A549 (cell line): ENCODE data around the gene HSD17B2. TPM values are rescaled to one million over a fixed set of nuclear protein-coding genes. Genes with fewer than 3 reads are reported as not detected.

Experiments
- ATAC-seq, 2 experiments: fragments of 200-7000 bp in 1 of 2; fragments of >200 bp in 1 of 2; cut with Nextera tagmentation in 1 of 2; cut with Tn5 transposase in 1 of 2; 3 replicates each; pipeline versions ENCODE4 v1.8.0 to v1.9.1; 2018 to 2020; ENCODE audit warnings: mild to moderate bottlenecking in 1 of 2, moderate library complexity in 1 of 2
- CTCF ChIA-PET: fragments of 300-600 bp; sonication (Branson Sonifier 250); formaldehyde crosslinking; extraction: SDS; loops from one replicate; lab custom pipeline; 2021; ENCODE audit warnings: antibody characterized with exemption, inconsistent platforms; lab: Yijun Ruan, JAX
- POLR2A ChIA-PET: fragments of 350-600 bp; formaldehyde crosslinking; extraction: SDS; loops from one replicate; lab custom pipeline; 2021; ENCODE audit warnings: antibody characterized with exemption, inconsistent platforms; lab: Yijun Ruan, JAX
- DNase-seq, 2 experiments: peaks; one replicate each; pipeline versions ENCODE4 v3.0.0 to v3.0.0-alpha.2; 2011 to 2016; ENCODE audit warnings: low read depth in 1 of 2, low spot score in 1 of 2
- FAIRE-seq: peaks from 2 replicates; lab custom pipeline; 2011; peaks lifted over from hg19 to GRCh38; lab: Jason Lieb, UNC
- H3K27ac ChIP-seq, 2 experiments: fragments of >200 bp; sonication (Bioruptor Twin); formaldehyde crosslinking; 3 replicates each; pipeline ENCODE4 v1.5.1; 2016 to 2017
- H3K4me1 ChIP-seq: fragments of >200 bp; sonication (Bioruptor Twin); formaldehyde crosslinking; 3 replicates; pipeline ENCODE4 v1.6.1; 2016
- H3K4me2 ChIP-seq: fragments of >200 bp; sonication (Bioruptor Twin); formaldehyde crosslinking; 3 replicates; pipeline ENCODE4 v1.6.1; 2016
- H3K4me3 ChIP-seq: fragments of >200 bp; sonication (Bioruptor Twin); formaldehyde crosslinking; 3 replicates; pipeline ENCODE4 v1.5.1; 2016
- H3K9me3 ChIP-seq: fragments of >200 bp; sonication (Bioruptor Twin); formaldehyde crosslinking; 3 replicates; pipeline ENCODE4 v1.6.1; 2016
- CBX2 ChIP-seq: fragments of 200-600 bp; sonication (generic); IDR thresholded peaks from 2 replicates; pipeline ENCODE4 v1.6.1; 2016; ENCODE audit warnings: low read depth, mild to moderate bottlenecking, borderline replicate concordance
- CHD4 ChIP-seq: fragments of 200-600 bp; sonication (generic); IDR thresholded peaks from 2 replicates; pipeline ENCODE4 v1.6.1; 2016; ENCODE audit warnings: antibody characterized with exemption, mild to moderate bottlenecking, borderline replicate concordance
- FOSL2 ChIP-seq, 2 experiments: fragments of 450-650 bp in 1 of 2; fragments of >200 bp in 1 of 2; sonication (Bioruptor Twin) in 1 of 2; formaldehyde crosslinking; IDR thresholded peaks; 2 replicates each; pipeline versions ENCODE4 v1.5.0 to v1.6.1; 2016 to 2020; ENCODE audit warnings: mild to moderate bottlenecking in 1 of 2, moderate library complexity in 1 of 2
- KDM5A ChIP-seq: fragments of 200-600 bp; sonication (generic); IDR thresholded peaks from 2 replicates; pipeline ENCODE4 v1.6.1; 2016; ENCODE audit warnings: antibody characterized with exemption, mild to moderate bottlenecking
- MYC ChIP-seq: IDR thresholded peaks from 2 replicates; pipeline ENCODE4 v1.6.1; 2012; ENCODE audit warnings: mild to moderate bottlenecking, inconsistent platforms, low read length, improper control_type of control experiment, borderline replicate concordance
- POLR2AphosphoS2 ChIP-seq: conservative IDR thresholded peaks from 2 replicates; pipeline ENCODE4 v1.6.1; 2012; ENCODE audit warnings: low read length, improper control_type of control experiment, inconsistent platforms
- SREBF2 ChIP-seq: fragments of 450-650 bp; IDR thresholded peaks from 2 replicates; pipeline ENCODE4 v1.6.1; 2014; ENCODE audit warnings: mild to moderate bottlenecking, moderate library complexity
- TFCP2L1 ChIP-seq: fragments of 250-450 bp; sonication (Bioruptor Pico); IDR thresholded peaks from 2 replicates; pipeline ENCODE4 v1.5.0; 2021; ENCODE audit warnings: mild to moderate bottlenecking
- TP53 ChIP-seq: fragments of 250-450 bp; sonication (Bioruptor Pico); IDR thresholded peaks from 2 replicates; pipeline ENCODE4 v1.5.0; 2021; ENCODE audit warnings: mild to moderate bottlenecking, moderate library complexity
- ZC3H11A ChIP-seq: fragments of 450-650 bp; IDR thresholded peaks from 2 replicates; pipeline ENCODE4 v1.6.1; 2014; ENCODE audit warnings: antibody characterized with exemption, mild to moderate bottlenecking
- ZNF302 ChIP-seq: fragments of 250-450 bp; sonication (Bioruptor Pico); IDR thresholded peaks from 2 replicates; pipeline ENCODE4 v1.9.0; 2021; ENCODE audit warnings: inconsistent platforms, mild to moderate bottlenecking, moderate library complexity
- WGBS: methylation state at CpG from one replicate; pipeline ENCODE4 v1.1.6; 2017; ENCODE audit errors: missing lambda C conversion rate; 5-methylcytosine and 5-hydroxymethylcytosine counted together
- polyA plus RNA-seq, 4 experiments: library from polyadenylated mRNA; depleted of rRNA in 3 of 4; stranded (reverse); fragments of >200 nt; fragmentation: RNase III in 1 of 4; extraction: RNeasy Plus Mini Kit Qiagen cat#74134 plus additional on column Dnase treatment in 1 of 4; gene quantifications; 2 replicates in 3 of 4; 3 replicates in 1 of 4; pipeline ENCODE4 v1.2.3, GENCODE V29; 2011 to 2017
- TF ChIP-seq, protein P1 (sequence below): IDR thresholded peaks from 2 replicates; pipeline ENCODE4 v1.6.1; 2012
- TF ChIP-seq, protein P2 (sequence below): fragments of >200 bp; sonication (Bioruptor Twin); formaldehyde crosslinking; IDR thresholded peaks from 3 replicates; pipeline ENCODE4 v1.6.1; 2016
- TF ChIP-seq, protein P3 (sequence below): IDR thresholded peaks from 2 replicates; pipeline ENCODE4 v1.6.1; 2012; ENCODE audit warnings: low read depth, borderline replicate concordance
- TF ChIP-seq, protein P4 (sequence below): fragments of 250-450 bp; sonication (Bioruptor Pico); IDR thresholded peaks from 2 replicates; pipeline ENCODE4 v1.5.0; 2020; ENCODE audit warnings: low read depth, mild to moderate bottlenecking, moderate library complexity
- TF ChIP-seq, protein P5 (sequence below): fragments of 200-600 bp; sonication (generic); IDR thresholded peaks from 2 replicates; pipeline ENCODE4 v1.6.1; 2016; ENCODE audit warnings: antibody characterized with exemption, mild to moderate bottlenecking, moderate library complexity
- TF ChIP-seq, protein P6 (sequence below): fragments of 250-450 bp; sonication (Bioruptor Pico); IDR thresholded peaks from 2 replicates; pipeline ENCODE4 v1.5.0; 2021; ENCODE audit warnings: mild to moderate bottlenecking, moderate library complexity, borderline replicate concordance

HSD17B2 gene
- polyA plus RNA-seq, 2 of the 4 experiments (the other 2 are of a cell fraction) = 0.03 TPM; not detected in 1

DNA sequence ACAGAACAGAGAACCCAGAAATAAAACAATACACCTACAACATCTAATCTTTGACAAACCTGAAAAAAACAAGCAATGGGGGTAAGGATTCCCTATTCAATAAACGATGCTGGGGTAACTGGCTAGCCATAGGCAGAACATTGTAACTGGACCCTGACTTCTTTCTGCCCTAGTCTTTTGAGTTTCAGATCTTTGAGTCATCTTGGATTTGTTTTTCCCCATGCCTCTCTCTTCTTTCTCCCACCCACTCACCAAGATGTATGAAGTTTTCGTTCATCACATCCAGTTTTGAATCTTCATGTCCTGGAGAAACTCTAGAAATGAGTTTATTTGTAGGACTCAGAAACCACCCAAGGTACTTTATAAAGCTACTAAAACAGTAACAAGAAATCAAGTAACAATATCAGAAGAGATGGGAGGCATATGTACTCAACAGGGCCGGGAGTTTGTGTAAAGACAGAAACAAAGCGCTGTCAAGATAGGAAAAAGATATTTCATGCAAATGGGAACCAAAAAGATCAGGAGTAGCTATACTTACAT lies 39.0 kb downstream of the HSD17B2 start:
- Histone ChIP-seq H3K4me1 (no peaks in the 10 kb centered on the region), H3K4me2 (no peak overlapping the region), H3K4me3 (no peak overlapping the region), H3K9me3 (peaks cover 6% of the 10 kb centered on the region), H3K27ac (no peak overlapping the region)
- TF ChIP-seq KDM5A (no peak), POLR2AphosphoS2 (no peak), MYC (no peak), CBX2 (no peak), CHD4 (no peak), FOSL2 (IDR thresholded peaks at IDR 0.05) (no peak), FOSL2 (CRISPR knock-in tag; IDR thresholded peaks at IDR 0.05) (no peak), ZNF302 (CRISPR knock-in tag) (no peak), ZC3H11A (no peak), SREBF2 (no peak), TP53 (no peak)
- TF ChIP-seq, protein P1, sequence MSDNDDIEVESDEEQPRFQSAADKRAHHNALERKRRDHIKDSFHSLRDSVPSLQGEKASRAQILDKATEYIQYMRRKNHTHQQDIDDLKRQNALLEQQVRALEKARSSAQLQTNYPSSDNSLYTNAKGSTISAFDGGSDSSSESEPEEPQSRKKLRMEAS = no peak
- TF ChIP-seq, protein P2, sequence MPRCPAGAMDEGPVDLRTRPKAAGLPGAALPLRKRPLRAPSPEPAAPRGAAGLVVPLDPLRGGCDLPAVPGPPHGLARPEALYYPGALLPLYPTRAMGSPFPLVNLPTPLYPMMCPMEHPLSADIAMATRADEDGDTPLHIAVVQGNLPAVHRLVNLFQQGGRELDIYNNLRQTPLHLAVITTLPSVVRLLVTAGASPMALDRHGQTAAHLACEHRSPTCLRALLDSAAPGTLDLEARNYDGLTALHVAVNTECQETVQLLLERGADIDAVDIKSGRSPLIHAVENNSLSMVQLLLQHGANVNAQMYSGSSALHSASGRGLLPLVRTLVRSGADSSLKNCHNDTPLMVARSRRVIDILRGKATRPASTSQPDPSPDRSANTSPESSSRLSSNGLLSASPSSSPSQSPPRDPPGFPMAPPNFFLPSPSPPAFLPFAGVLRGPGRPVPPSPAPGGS = no peak
- TF ChIP-seq, protein P3, sequence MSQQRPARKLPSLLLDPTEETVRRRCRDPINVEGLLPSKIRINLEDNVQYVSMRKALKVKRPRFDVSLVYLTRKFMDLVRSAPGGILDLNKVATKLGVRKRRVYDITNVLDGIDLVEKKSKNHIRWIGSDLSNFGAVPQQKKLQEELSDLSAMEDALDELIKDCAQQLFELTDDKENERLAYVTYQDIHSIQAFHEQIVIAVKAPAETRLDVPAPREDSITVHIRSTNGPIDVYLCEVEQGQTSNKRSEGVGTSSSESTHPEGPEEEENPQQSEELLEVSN = no peak
- TF ChIP-seq, protein P4, sequence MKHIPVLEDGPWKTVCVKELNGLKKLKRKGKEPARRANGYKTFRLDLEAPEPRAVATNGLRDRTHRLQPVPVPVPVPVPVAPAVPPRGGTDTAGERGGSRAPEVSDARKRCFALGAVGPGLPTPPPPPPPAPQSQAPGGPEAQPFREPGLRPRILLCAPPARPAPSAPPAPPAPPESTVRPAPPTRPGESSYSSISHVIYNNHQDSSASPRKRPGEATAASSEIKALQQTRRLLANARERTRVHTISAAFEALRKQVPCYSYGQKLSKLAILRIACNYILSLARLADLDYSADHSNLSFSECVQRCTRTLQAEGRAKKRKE = no peak
- TF ChIP-seq, protein P5, sequence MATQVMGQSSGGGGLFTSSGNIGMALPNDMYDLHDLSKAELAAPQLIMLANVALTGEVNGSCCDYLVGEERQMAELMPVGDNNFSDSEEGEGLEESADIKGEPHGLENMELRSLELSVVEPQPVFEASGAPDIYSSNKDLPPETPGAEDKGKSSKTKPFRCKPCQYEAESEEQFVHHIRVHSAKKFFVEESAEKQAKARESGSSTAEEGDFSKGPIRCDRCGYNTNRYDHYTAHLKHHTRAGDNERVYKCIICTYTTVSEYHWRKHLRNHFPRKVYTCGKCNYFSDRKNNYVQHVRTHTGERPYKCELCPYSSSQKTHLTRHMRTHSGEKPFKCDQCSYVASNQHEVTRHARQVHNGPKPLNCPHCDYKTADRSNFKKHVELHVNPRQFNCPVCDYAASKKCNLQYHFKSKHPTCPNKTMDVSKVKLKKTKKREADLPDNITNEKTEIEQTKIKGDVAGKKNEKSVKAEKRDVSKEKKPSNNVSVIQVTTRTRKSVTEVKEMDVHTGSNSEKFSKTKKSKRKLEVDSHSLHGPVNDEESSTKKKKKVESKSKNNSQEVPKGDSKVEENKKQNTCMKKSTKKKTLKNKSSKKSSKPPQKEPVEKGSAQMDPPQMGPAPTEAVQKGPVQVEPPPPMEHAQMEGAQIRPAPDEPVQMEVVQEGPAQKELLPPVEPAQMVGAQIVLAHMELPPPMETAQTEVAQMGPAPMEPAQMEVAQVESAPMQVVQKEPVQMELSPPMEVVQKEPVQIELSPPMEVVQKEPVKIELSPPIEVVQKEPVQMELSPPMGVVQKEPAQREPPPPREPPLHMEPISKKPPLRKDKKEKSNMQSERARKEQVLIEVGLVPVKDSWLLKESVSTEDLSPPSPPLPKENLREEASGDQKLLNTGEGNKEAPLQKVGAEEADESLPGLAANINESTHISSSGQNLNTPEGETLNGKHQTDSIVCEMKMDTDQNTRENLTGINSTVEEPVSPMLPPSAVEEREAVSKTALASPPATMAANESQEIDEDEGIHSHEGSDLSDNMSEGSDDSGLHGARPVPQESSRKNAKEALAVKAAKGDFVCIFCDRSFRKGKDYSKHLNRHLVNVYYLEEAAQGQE = no peak
- ATAC-seq (no peak), DNase-seq (no peak), FAIRE-seq (no peak)
- 23% methylated on average over 4 of the region's 4 CpGs for WGBS
- ChIA-PET POLR2A (no interaction called here), CTCF (interaction anchor here (1.3 to 1.7 kb wide), 2 partner anchors 13 to 40 kb away, joined by 3 to 4 read pairs; partner anchors contain the start of gene HSD17B2)

DNA sequence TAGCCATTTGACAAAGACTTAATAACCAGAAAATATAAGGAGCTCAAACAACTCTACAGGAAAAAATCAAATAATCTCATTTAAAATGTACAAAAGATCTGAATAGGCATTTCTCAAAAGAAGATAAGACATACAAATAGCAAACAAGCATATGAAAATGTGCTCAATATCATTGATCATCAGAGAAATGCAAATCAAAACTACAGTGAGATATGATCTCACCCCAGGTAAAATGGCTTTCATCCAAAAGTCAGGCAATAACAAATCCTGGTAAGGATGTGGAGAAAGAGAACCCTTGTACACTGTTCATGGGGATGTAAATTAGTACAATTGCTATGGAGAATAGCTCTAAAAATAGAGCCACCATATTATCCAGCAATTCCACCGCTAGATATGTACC lies 43.1 kb downstream of the HSD17B2 start:
- peaks cover 4% of the 10 kb centered on the region; the same call in 2 of the 3 replicates for H3K9me3 ChIP-seq
- TF ChIP-seq, protein P6, sequence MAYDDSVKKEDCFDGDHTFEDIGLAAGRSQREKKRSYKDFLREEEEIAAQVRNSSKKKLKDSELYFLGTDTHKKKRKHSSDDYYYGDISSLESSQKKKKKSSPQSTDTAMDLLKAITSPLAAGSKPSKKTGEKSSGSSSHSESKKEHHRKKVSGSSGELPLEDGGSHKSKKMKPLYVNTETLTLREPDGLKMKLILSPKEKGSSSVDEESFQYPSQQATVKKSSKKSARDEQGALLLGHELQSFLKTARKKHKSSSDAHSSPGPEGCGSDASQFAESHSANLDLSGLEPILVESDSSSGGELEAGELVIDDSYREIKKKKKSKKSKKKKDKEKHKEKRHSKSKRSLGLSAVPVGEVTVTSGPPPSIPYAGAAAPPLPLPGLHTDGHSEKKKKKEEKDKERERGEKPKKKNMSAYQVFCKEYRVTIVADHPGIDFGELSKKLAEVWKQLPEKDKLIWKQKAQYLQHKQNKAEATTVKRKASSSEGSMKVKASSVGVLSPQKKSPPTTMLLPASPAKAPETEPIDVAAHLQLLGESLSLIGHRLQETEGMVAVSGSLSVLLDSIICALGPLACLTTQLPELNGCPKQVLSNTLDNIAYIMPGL (CRISPR knock-in tag) = no peak
- no peak for TF ChIP-seq TFCP2L1
- CTCF ChIA-PET = no interaction called here
- no peak for FAIRE-seq
- H3K4me3 ChIP-seq = no peak overlapping the region
- WGBS = 8% methylated on average over 1 of the region's 1 CpG
- H3K4me2 ChIP-seq = no peak overlapping the region
- no peak overlapping the region for H3K27ac ChIP-seq
- DNase-seq = no peak
- peaks cover 6% of the 10 kb centered on the region; the same call in 2 of the 3 replicates for H3K4me1 ChIP-seq
- POLR2A ChIA-PET = no interaction called here
- no peak for ATAC-seq
